Right cardiac atrium (tissue), 5 donors: ENCODE results near the gene ADGRD1. TPM values are rescaled to one million over a fixed set of nuclear protein-coding genes. Genes with fewer than 3 reads are reported as not detected.

Experiments used
- ATAC-seq, 2 donors: fragments of 200-7000 bp; cut with Tn5 transposase; one replicate each; pipeline versions ENCODE4 v1.8.0 to v1.9.1; 2020; ENCODE audit warnings: moderate library complexity in 2 of 2, mild to moderate bottlenecking in 1 of 2
- DNase-seq, 3 donors: peaks; one replicate each; pipeline ENCODE4 v3.0.0-alpha.2; 2020
- H3K27ac ChIP-seq: one replicate; pipeline ENCODE4 v1.5.1; 2013; ENCODE audit warnings: mild to moderate bottlenecking, low read length, control low read depth, moderate library complexity
- H3K27me3 ChIP-seq: one replicate; pipeline ENCODE4 v1.6.1; 2013; ENCODE audit not compliant: control insufficient read depth, insufficient read depth
- H3K4me1 ChIP-seq: one replicate; pipeline ENCODE4 v1.6.1; 2013; ENCODE audit warnings: low read length; ENCODE audit not compliant: control insufficient read depth, insufficient read depth
- H3K4me3 ChIP-seq: one replicate; pipeline ENCODE4 v1.5.1; 2013; ENCODE audit warnings: low read length, control low read depth
- H3K9me3 ChIP-seq: one replicate; pipeline ENCODE4 v1.6.1; 2013; ENCODE audit warnings: low read length; ENCODE audit not compliant: control insufficient read depth
- WGBS: extraction: QIAGEN DNeasy Blood & Tissue Kit; methylation state at CpG from one replicate; pipeline ENCODE4 v1.1.7; 2013; 5-methylcytosine and 5-hydroxymethylcytosine counted together
- intact Hi-C, 4 donors: fragments of 100-400 bp; cut with DNase I; formaldehyde crosslinking; loops; one replicate each; pipeline versions ENCODE4 v1.11.0 to v1.14.0; 2022 to 2023
- polyA plus RNA-seq: library from polyadenylated mRNA; stranded (reverse); fragments of 200-250 nt; gene quantifications from one replicate; pipeline ENCODE4 v1.2.3, GENCODE V29; 2013
- total RNA-seq, 4 donors: library from RNA; stranded (reverse); fragmentation: NEBNext Ultra II Directional; extraction: Animal tissue kit (Norgen Biotek cat#: 25700); gene quantifications; one replicate each; pipeline ENCODE4 v1.2.1, GENCODE V29; 2021
- donor health status: healthy with polysubstance abuse.
- donor health status: DM: no; HTN: yes; CAD: no.
- donor health status: DM: no; HTN: no; CAD: no.
- donor health status: DM: no; HTN: yes; CAD: no; lungs with severe emphysema.
- donor health status: DM: yes; HTN: yes; CAD: no.

The ADGRD1 gene
- total and polyA plus RNA-seq, 5 donors, result 50.0 to 386 (median 234) TPM

DNA sequence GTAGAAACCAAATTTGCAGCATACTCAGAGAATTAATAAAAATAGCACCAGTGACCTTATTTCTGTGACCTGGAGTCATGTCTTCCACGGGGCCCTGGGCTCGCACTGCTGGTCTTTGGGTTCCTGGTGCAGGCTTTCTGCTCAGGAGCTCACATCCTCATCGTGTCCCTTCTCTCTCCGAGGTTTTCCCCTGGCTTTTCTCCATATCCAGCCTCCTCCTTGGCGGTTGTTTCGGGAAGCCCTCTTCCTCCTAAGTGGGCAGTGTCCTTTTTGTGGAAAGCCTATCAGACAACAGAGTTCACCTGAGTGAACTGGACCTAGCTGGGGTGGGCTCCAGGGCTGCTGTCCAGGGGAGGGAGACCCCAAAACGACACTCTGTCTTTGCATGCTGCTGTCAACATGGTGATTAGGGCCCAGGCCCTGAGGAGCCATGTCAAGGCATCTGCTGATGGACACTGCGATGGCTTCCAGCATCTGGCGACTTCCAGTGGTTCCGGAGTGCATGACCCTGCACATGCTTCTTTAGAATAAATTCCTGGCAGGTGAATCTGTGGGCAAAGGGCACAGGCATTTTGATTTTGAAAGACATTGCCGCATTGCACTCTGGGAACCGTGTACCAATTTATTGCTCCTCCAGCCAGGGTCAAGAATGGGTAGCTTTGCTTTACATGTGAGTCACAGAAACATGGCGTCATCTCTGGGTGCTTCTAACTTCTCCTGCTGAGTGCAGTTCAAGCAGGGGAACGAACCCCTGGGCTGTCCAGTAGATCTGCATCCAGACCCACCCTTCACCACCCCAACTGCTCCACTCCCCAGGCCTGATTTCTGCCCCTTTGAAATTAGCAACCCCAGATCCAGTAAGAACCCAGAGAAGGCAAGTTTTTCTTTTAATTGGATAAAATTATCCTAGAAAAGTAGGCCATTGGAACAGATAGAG lies 136.8 kb downstream of the ADGRD1 start:
- no peaks in the 10 kb centered on the region for H3K27me3 ChIP-seq
- intact Hi-C loops, result no loop called here
- no peak overlapping the region for H3K27ac ChIP-seq
- H3K9me3 ChIP-seq, result no peaks in the 10 kb centered on the region
- H3K4me3 ChIP-seq, result no peak overlapping the region
- no peak for ATAC-seq
- DNase-seq, result no peak
- no peaks in the 10 kb centered on the region for H3K4me1 ChIP-seq
- WGBS, result 76% methylated on average over 14 of the region's 14 CpGs

DNA sequence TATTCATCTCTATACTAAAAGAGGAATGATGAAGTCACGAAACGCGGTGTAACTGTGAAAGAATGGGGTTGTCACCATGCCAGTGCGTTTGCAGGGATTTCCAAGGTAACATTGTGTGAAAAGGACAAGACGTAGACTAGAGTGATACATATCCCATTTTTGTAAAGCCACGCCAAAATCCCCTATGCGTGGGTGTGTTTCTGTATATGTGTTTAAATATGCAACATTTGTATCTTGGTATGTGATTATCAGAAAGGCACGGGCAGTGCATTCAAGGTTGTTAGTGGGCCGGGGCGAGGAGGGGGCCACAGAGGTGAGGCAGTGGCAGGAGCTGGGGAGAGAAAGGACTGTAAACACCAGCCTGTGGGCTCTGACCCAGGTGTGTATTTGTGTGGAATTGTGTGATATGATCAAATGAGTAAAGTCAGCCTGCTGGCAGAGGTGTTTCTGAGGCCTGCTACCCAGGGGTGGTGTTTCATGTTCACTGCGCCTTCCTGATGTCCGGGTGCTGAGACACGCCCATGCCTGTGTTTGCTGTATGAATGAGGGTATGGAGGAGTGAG lies 137.8 kb downstream of the ADGRD1 start:
- intact Hi-C loops, result no loop called here
- Histone ChIP-seq H3K27ac (no peak overlapping the region), H3K9me3 (no peaks in the 10 kb centered on the region), H3K4me1 (no peaks in the 10 kb centered on the region), H3K27me3 (no peaks in the 10 kb centered on the region), H3K4me3 (no peak overlapping the region)
- 74% methylated on average over 13 of the region's 13 CpGs for WGBS
- ATAC-seq (no peak), DNase-seq (peak in 1 of 3 donors; percentile 2)

DNA sequence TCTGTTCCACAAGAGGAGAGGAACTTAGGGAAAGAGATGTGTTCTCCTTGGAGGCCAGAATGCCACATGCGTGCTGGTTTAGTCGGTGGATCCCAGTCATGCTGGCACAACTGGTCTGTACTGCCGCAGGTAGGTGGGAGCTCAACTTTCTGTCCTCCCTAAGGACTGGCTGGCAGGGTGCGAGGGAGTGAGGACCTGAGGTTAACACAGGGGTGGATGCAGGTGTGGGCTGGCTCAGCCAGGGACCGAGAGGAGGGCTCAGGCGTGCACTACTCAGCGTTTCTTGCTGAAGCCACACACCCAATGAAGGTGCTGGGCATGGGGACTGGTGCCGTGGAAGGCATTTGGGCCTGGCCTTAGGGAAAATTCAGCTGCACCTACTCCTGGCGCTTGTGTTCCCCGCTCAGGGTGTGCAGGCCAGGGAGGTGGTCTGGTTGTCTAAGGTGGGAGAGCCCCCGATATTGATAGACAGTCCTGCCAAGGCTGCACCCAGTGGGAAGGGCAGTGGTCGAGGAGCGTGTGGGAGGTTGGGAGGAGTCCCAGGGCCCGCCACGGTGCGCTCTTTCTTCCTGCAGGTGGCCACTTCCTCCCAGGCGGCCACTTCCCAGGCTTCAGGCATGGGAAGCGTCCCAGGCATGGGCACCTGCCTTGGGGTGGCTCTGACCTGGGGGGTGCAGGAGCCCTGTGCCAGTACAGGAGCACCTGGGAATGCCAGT lies 138.4 kb downstream of the ADGRD1 start:
- intact Hi-C loops, result no loop called here
- peak in 1 of 3 donors; percentile 10 for DNase-seq
- WGBS, result 85% methylated on average over 18 of the region's 18 CpGs

GRCh38 chr12:131092901-131093603 lies 139.3 kb downstream of the ADGRD1 start:
- Histone ChIP-seq H3K4me1 (no peaks in the 10 kb centered on the region), H3K27ac (no peak overlapping the region), H3K27me3 (no peaks in the 10 kb centered on the region), H3K4me3 (no peak overlapping the region), H3K9me3 (no peaks in the 10 kb centered on the region)
- DNase-seq, result peak in 1 of 3 donors; percentile 7
- WGBS, result 71% methylated on average over 21 of the region's 21 CpGs
- intact Hi-C loops, result no loop called here
- no peak for ATAC-seq

More for the DNA sequence above, 138.4 kb downstream of the ADGRD1 start:
- Histone ChIP-seq H3K27ac (no peak overlapping the region), H3K4me1 (no peaks in the 10 kb centered on the region), H3K27me3 (no peaks in the 10 kb centered on the region), H3K9me3 (no peaks in the 10 kb centered on the region), H3K4me3 (no peak overlapping the region)
- no peak for ATAC-seq

GRCh38 chr12:131093604-131093955 lies 139.9 kb downstream of the ADGRD1 start:
- DNase-seq (no peak), ATAC-seq (no peak)
- H3K4me1 ChIP-seq, result no peaks in the 10 kb centered on the region
- no peak overlapping the region for H3K4me3 ChIP-seq
- intact Hi-C loops, result no loop called here
- no peaks in the 10 kb centered on the region for H3K27me3 ChIP-seq
- 79% methylated on average over 5 of the region's 5 CpGs for WGBS
- no peak overlapping the region for H3K27ac ChIP-seq
- H3K9me3 ChIP-seq, result no peaks in the 10 kb centered on the region

- intact Hi-C loops, result no loop called here
- 92% methylated on average over 11 of the region's 11 CpGs for WGBS
- H3K27ac ChIP-seq, result no peak overlapping the region
- H3K27me3 ChIP-seq, result no peaks in the 10 kb centered on the region
- H3K9me3 ChIP-seq, result no peaks in the 10 kb centered on the region
- DNase-seq, result peak in 1 of 3 donors; percentile 9
- H3K4me3 ChIP-seq, result no peak overlapping the region
- no peaks in the 10 kb centered on the region for H3K4me1 ChIP-seq
- no peak for ATAC-seq
These were observed 140.5 kb downstream of the ADGRD1 start for GRCh38 chr12:131093971-131094830.

- Histone ChIP-seq H3K4me1 (no peaks in the 10 kb centered on the region), H3K27me3 (no peaks in the 10 kb centered on the region), H3K4me3 (no peak overlapping the region), H3K9me3 (no peaks in the 10 kb centered on the region), H3K27ac (no peak overlapping the region)
- ATAC-seq, result peak in 1 of 2 donors; percentile 3
- intact Hi-C loops, result no loop called here
- DNase-seq, result peak in 1 of 3 donors; percentile 13
- 86% methylated on average over 25 of the region's 25 CpGs for WGBS
These were observed 141.4 kb downstream of the ADGRD1 start for GRCh38 chr12:131094831-131095805.

- WGBS, result 89% methylated on average over 26 of the region's 26 CpGs
- Histone ChIP-seq H3K27ac (no peak overlapping the region), H3K27me3 (no peaks in the 10 kb centered on the region), H3K9me3 (no peaks in the 10 kb centered on the region), H3K4me1 (no peaks in the 10 kb centered on the region), H3K4me3 (no peak overlapping the region)
- ATAC-seq, result no peak
- DNase-seq, result peak in 1 of 3 donors; percentile 1
- intact Hi-C loops, result no loop called here
These were observed 142.3 kb downstream of the ADGRD1 start for GRCh38 chr12:131095826-131096680.
